Measurements from ENCODE around the gene ODF2L. TPM values are rescaled to one million over a fixed set of nuclear protein-coding genes. Genes with fewer than 3 reads are reported as not detected.

ODF2L gene
- total RNA-seq, 4 donors from 2014 or later = 30.2 to 65.1 (median 45.8) TPM

- no peaks in the 10 kb centered on the region for H3K9me3 ChIP-seq
- TF ChIP-seq CTCF (IDR thresholded peaks at IDR 0.05) (no peak), EP300 (IDR thresholded peaks at IDR 0.05) (no peak), POLR2A (IDR thresholded peaks at IDR 0.05) (no peak)
- peaks cover 0 to 18% (median 0%) of the 10 kb centered on the region in 3 donors for H3K36me3 ChIP-seq
- no peaks in the 10 kb centered on the region for H3K27me3 ChIP-seq
- 95% methylated on average over 1 of the region's 1 CpG for WGBS, 2 donors
- H3K4me3 ChIP-seq = no peak overlapping the region
- peaks cover 0 to 18% (median 5%) of the 10 kb centered on the region in 4 donors for H3K4me1 ChIP-seq
- DNase-seq (ENCODE audit: low spot score in 2 of 2) = no peak
- no peak overlapping the region for H3K27ac ChIP-seq
Measured at GRCh38 chr1:86378813-86379212, 17.3 kb downstream of the ODF2L start.

GRCh38 chr1:86377341-86377740 lies 18.8 kb downstream of the ODF2L start:
- 100% methylated on average over 1 of the region's 1 CpG for WGBS, 2 donors
- Histone ChIP-seq H3K27ac (no peak overlapping the region), H3K9me3 (no peaks in the 10 kb centered on the region), H3K4me3 (no peak overlapping the region), H3K4me1 (peaks cover 0 to 11% (median 2%) of the 10 kb centered on the region in 4 donors), H3K36me3 (peaks cover 0 to 18% (median 0%) of the 10 kb centered on the region in 3 donors), H3K27me3 (no peaks in the 10 kb centered on the region)
- no peak for DNase-seq (ENCODE audit: low spot score in 2 of 2)
- TF ChIP-seq EP300 (IDR thresholded peaks at IDR 0.05) (no peak), POLR2A (IDR thresholded peaks at IDR 0.05) (no peak), CTCF (IDR thresholded peaks at IDR 0.05) (no peak)

- Histone ChIP-seq H3K27ac (no peak overlapping the region), H3K4me1 (peaks cover 0 to 7% (median 0%) of the 10 kb centered on the region in 4 donors), H3K36me3 (peaks cover 0 to 18% (median 0%) of the 10 kb centered on the region in 3 donors), H3K27me3 (no peaks in the 10 kb centered on the region), H3K4me3 (no peak overlapping the region), H3K9me3 (no peaks in the 10 kb centered on the region)
- no peak for DNase-seq (ENCODE audit: low spot score in 2 of 2)
- TF ChIP-seq EP300 (IDR thresholded peaks at IDR 0.05) (no peak), POLR2A (IDR thresholded peaks at IDR 0.05) (no peak), CTCF (IDR thresholded peaks at IDR 0.05) (no peak)
- 68 to 79% methylated on average over 1 of the region's 1 CpG for WGBS, 2 donors
Measured at GRCh38 chr1:86375688-86376087, 20.4 kb downstream of the ODF2L start.

GRCh38 chr1:86370601-86371022 lies 25.5 kb downstream of the ODF2L start:
- TF ChIP-seq CTCF (IDR thresholded peaks at IDR 0.05) = no peak
- no peak for TF ChIP-seq EP300 (IDR thresholded peaks at IDR 0.05)
- no peak for TF ChIP-seq POLR2A (IDR thresholded peaks at IDR 0.05)
- Histone ChIP-seq H3K9me3 (no peaks in the 10 kb centered on the region), H3K27me3 (no peaks in the 10 kb centered on the region), H3K4me3 (no peak overlapping the region), H3K36me3 (peaks cover 0 to 6% (median 0%) of the 10 kb centered on the region in 3 donors), H3K27ac (no peak overlapping the region), H3K4me1 (no peaks in the 10 kb centered on the region)
- DNase-seq (ENCODE audit: low spot score in 2 of 2) = no peak

GRCh38 chr1:86365896-86366295 lies 30.2 kb downstream of the ODF2L start:
- 84% methylated on average over 6 of the region's 6 CpGs for WGBS, 2 donors
- H3K27me3 ChIP-seq = no peaks in the 10 kb centered on the region
- TF ChIP-seq POLR2A (IDR thresholded peaks at IDR 0.05) (no peak), CTCF (IDR thresholded peaks at IDR 0.05) (no peak)
- H3K27ac ChIP-seq = no peak overlapping the region
- peaks cover 0 to 9% (median 0%) of the 10 kb centered on the region in 3 donors for H3K36me3 ChIP-seq
- no peaks in the 10 kb centered on the region for H3K9me3 ChIP-seq
- no peaks in the 10 kb centered on the region for H3K4me1 ChIP-seq
- no peak for DNase-seq (ENCODE audit: low spot score in 2 of 2)
- no peak overlapping the region for H3K4me3 ChIP-seq
